ENCODE results near the gene NRL.

NRL gene

DNA sequence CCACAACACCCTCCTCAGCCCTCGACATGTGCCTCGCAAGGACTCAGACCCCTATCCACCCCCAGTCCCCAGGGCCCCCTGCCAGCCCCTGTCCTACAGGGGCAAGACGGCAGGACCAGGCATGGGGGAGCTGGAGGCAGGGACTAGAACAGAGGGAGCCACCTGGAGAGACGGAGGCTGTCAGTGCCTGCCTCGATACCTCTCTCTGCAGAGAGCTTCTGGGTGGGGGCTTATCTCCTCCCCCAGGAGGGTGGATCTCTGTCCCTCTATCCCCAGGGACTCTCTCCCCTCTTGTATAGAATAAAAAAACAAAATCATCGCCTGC, 45.4 kb downstream of the NRL start:
- Histone ChIP-seq H3K4me2 (ENCODE audit: low read depth, low read length) (no peak overlapping the region), H3K4me1 (ENCODE audit: low read length) (no peaks in the 10 kb centered on the region), H4K20me1 (ENCODE audit: insufficient read depth, low read length) (no peaks in the 10 kb centered on the region), H3K27ac (ENCODE audit: low read length) (no peak overlapping the region), H3K4me3 (ENCODE audit: low read length) (no peak overlapping the region), H3K9me2 (replicated peaks; ENCODE audit: insufficient read depth, low read length) (no peaks in the 10 kb centered on the region), H3K79me2 (ENCODE audit: low read length) (no peaks in the 10 kb centered on the region), H3K27me3 (replicated peaks; ENCODE audit: insufficient read depth, low read length) (no peaks in the 10 kb centered on the region), H3K9ac (ENCODE audit: low read length) (no peak overlapping the region), H3K36me3 (replicated peaks; ENCODE audit: insufficient read depth, low read length) (no peaks in the 10 kb centered on the region), H3K9me3 (replicated peaks; ENCODE audit: insufficient read depth, low read length) (no peaks in the 10 kb centered on the region), H2AFZ (ENCODE audit: low read length) (no peak overlapping the region), H3F3A (ENCODE audit: insufficient read depth, low read length) (no peaks in the 10 kb centered on the region)
- DNase-seq, result no peak
- no peak for TF ChIP-seq EZH2phosphoT487 (IDR thresholded peaks at IDR 0.05; ENCODE audit: low read length)
- TF ChIP-seq, protein P1, sequence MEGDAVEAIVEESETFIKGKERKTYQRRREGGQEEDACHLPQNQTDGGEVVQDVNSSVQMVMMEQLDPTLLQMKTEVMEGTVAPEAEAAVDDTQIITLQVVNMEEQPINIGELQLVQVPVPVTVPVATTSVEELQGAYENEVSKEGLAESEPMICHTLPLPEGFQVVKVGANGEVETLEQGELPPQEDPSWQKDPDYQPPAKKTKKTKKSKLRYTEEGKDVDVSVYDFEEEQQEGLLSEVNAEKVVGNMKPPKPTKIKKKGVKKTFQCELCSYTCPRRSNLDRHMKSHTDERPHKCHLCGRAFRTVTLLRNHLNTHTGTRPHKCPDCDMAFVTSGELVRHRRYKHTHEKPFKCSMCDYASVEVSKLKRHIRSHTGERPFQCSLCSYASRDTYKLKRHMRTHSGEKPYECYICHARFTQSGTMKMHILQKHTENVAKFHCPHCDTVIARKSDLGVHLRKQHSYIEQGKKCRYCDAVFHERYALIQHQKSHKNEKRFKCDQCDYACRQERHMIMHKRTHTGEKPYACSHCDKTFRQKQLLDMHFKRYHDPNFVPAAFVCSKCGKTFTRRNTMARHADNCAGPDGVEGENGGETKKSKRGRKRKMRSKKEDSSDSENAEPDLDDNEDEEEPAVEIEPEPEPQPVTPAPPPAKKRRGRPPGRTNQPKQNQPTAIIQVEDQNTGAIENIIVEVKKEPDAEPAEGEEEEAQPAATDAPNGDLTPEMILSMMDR (IDR thresholded peaks at IDR 0.05; ENCODE audit: low read length), result no peak
- TF ChIP-seq EZH2 (optimal IDR thresholded peaks at IDR 0.05; ENCODE audit: low read depth, low read length), result no peak

DNA sequence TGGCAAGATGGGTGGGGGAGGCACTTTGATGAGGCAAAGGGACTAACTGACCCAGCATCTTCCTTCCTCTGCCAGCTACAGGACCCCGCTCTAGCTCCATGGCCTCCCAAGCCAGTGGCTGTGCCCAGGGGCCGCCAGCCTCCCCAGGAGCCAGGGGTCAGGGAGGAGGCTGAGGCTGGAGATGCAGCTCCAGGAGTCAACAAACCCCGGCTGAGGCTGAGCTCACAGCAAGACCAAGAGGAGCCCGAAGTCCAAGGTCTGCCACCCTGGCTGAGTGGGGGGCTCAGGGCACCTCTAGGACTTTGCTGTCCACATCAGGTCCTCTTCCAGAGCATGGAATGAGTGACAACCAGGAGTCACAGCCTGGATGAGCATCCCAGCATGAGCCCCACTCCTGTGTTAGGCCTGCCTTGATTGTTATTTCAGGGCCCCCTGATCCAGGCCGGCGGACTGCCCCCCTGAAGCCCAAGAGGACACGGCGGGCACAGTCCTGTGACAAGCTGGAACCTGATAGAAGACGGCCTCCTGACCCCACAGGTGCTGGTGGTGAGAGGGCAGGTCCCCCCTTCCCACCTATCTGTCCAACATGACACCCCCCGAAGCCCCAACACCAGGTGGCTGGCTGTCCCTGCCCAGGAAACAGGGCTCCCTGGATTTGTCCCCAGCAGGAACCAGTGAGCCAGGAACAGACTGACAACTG, 45.9 kb downstream of the NRL start:
- H3K27ac ChIP-seq (ENCODE audit: low read length), result no peak overlapping the region
- no peaks in the 10 kb centered on the region for H4K20me1 ChIP-seq (ENCODE audit: insufficient read depth, low read length)
- no peaks in the 10 kb centered on the region for H3K9me3 ChIP-seq (replicated peaks; ENCODE audit: insufficient read depth, low read length)
- H3K27me3 ChIP-seq (replicated peaks; ENCODE audit: insufficient read depth, low read length), result no peaks in the 10 kb centered on the region
- H3K36me3 ChIP-seq (replicated peaks; ENCODE audit: insufficient read depth, low read length), result no peaks in the 10 kb centered on the region
- no peaks in the 10 kb centered on the region for H3F3A ChIP-seq (ENCODE audit: insufficient read depth, low read length)
- H3K4me2 ChIP-seq (ENCODE audit: low read depth, low read length), result no peak overlapping the region
- no peak for DNase-seq
- H3K9ac ChIP-seq (ENCODE audit: low read length), result no peak overlapping the region
- H3K4me1 ChIP-seq (ENCODE audit: low read length), result no peaks in the 10 kb centered on the region
- H3K9me2 ChIP-seq (replicated peaks; ENCODE audit: insufficient read depth, low read length), result no peaks in the 10 kb centered on the region
- H2AFZ ChIP-seq (ENCODE audit: low read length), result no peak overlapping the region
- H3K79me2 ChIP-seq (ENCODE audit: low read length), result no peaks in the 10 kb centered on the region
- H3K4me3 ChIP-seq (ENCODE audit: low read length), result no peak overlapping the region
- no peak for TF ChIP-seq EZH2 (optimal IDR thresholded peaks at IDR 0.05; ENCODE audit: low read depth, low read length)
- TF ChIP-seq, protein P1 (IDR thresholded peaks at IDR 0.05; ENCODE audit: low read length), result no peak
- TF ChIP-seq EZH2phosphoT487 (IDR thresholded peaks at IDR 0.05; ENCODE audit: low read length), result no peak

DNA sequence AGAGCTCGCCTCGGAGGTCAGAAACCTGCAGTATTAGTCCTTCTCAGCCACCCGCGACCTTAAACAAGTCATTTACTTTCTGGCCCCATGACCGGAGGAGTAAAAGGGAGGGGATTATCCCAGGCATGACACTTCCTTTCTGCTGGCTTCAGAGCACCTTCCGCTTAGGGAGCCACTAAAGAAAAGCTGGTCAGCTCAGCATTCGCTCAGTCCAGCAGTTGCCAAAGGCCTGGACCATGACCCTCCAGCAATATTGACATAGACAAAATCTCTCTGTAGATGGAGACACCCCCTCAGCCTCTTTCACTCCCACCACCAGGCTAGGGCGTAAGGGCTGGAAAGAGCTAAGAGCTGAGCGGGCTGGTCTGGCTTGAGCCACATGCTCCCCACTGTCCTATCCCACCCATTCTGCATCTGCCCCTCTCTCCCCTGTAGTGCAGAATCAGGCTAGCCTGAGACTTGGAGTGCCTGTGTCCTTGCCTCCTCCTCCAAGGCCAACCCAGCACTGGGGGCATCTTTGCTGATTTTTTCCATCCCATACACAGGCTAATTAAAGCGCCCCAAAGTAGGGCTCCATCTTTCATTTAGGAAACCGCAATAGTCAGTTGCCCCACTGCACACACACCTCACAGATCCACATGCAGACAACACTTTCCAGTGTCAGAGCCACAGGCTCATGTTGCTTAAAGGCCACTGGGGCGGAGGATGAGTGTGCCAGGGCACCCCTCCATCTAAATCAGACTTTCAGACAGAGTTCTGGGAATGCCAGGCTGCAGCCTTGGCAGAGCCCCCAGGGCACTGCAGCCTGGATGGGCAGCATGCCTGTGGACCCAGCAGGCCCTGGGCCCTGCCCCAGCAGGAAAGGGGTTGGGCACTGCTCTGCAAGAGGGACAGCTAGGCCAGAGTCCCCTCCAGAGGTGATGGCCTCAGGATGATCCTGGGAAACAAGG, 47.3 kb downstream of the NRL start:
- Histone ChIP-seq H3K9ac (ENCODE audit: low read length) (no peak overlapping the region), H3K4me1 (ENCODE audit: low read length) (no peaks in the 10 kb centered on the region), H3K4me2 (ENCODE audit: low read depth, low read length) (no peak overlapping the region), H4K20me1 (ENCODE audit: insufficient read depth, low read length) (no peaks in the 10 kb centered on the region), H3K27me3 (replicated peaks; ENCODE audit: insufficient read depth, low read length) (no peaks in the 10 kb centered on the region), H3K79me2 (ENCODE audit: low read length) (no peaks in the 10 kb centered on the region), H2AFZ (ENCODE audit: low read length) (no peak overlapping the region), H3K27ac (ENCODE audit: low read length) (no peak overlapping the region), H3K9me3 (replicated peaks; ENCODE audit: insufficient read depth, low read length) (no peaks in the 10 kb centered on the region), H3K9me2 (replicated peaks; ENCODE audit: insufficient read depth, low read length) (no peaks in the 10 kb centered on the region), H3K4me3 (ENCODE audit: low read length) (no peak overlapping the region), H3F3A (ENCODE audit: insufficient read depth, low read length) (no peaks in the 10 kb centered on the region), H3K36me3 (replicated peaks; ENCODE audit: insufficient read depth, low read length) (no peaks in the 10 kb centered on the region)
- no peak for DNase-seq
- TF ChIP-seq EZH2phosphoT487 (IDR thresholded peaks at IDR 0.05; ENCODE audit: low read length) (no peak), EZH2 (optimal IDR thresholded peaks at IDR 0.05; ENCODE audit: low read depth, low read length) (no peak)
- TF ChIP-seq, protein P1 (IDR thresholded peaks at IDR 0.05; ENCODE audit: low read length), result no peak

Data from MM.1S (cell line).